H9 (cell line): ENCODE data around the gene MICALL2. TPM values are rescaled to one million over a fixed set of nuclear protein-coding genes. Genes with fewer than 3 reads are reported as not detected.

Experiments
- DNase-seq: peaks from one replicate; pipeline ENCODE4 v3.0.0-alpha.2; 2017
- H2AFZ ChIP-seq: one replicate; pipeline ENCODE4 v1.6.1; 2013; ENCODE audit warnings: mild to moderate bottlenecking, low read length, control low read depth, moderate library complexity
- H2AK5ac ChIP-seq: 2 replicates; pipeline ENCODE4 v1.6.1; 2013; ENCODE audit warnings: low read length, control low read depth, mixed read lengths; ENCODE audit not compliant: insufficient read length
- H2BK120ac ChIP-seq: one replicate; pipeline ENCODE4 v1.6.1; 2013; ENCODE audit warnings: low read depth, mild to moderate bottlenecking, low read length, control low read depth, inconsistent platforms; ENCODE audit not compliant: poor library complexity, severe bottlenecking
- H2BK12ac ChIP-seq: 2 replicates; pipeline ENCODE4 v1.6.1; 2013; ENCODE audit warnings: low read length, control low read depth, mixed read lengths, low read depth; ENCODE audit not compliant: insufficient read length
- H2BK15ac ChIP-seq: 2 replicates; pipeline ENCODE4 v1.6.1; 2013; ENCODE audit warnings: low read depth, low read length, control low read depth
- H2BK20ac ChIP-seq: one replicate; pipeline ENCODE4 v1.6.1; 2013; ENCODE audit warnings: low read depth, mild to moderate bottlenecking, low read length, control low read depth, inconsistent platforms; ENCODE audit not compliant: poor library complexity, severe bottlenecking
- H2BK5ac ChIP-seq: 2 replicates; pipeline ENCODE4 v1.6.1; 2013; ENCODE audit warnings: low read length, control low read depth, mixed read lengths; ENCODE audit not compliant: insufficient read length
- H3K14ac ChIP-seq: 2 replicates; pipeline ENCODE4 v1.6.1; 2013; ENCODE audit warnings: low read length, control low read depth; ENCODE audit not compliant: insufficient read depth
- H3K18ac ChIP-seq: 2 replicates; pipeline ENCODE4 v1.6.1; 2013; ENCODE audit warnings: low read depth, mild to moderate bottlenecking, mixed read lengths, low read length, control low read depth; ENCODE audit not compliant: insufficient read length
- H3K23ac ChIP-seq: 2 replicates; pipeline ENCODE4 v1.6.1; 2013; ENCODE audit warnings: low read length, control low read depth, mixed read lengths, low read depth; ENCODE audit not compliant: insufficient read length
- H3K23me2 ChIP-seq: 2 replicates; pipeline ENCODE4 v1.6.1; 2013; ENCODE audit warnings: low read depth, mild to moderate bottlenecking, mixed read lengths, low read length, control low read depth; ENCODE audit not compliant: insufficient read length, poor library complexity, severe bottlenecking
- H3K27ac ChIP-seq: 2 replicates; pipeline ENCODE4 v1.5.1; 2013; ENCODE audit warnings: low read length, control low read depth, mixed read lengths, low read depth; ENCODE audit not compliant: insufficient read length
- H3K27me3 ChIP-seq: 2 replicates; pipeline ENCODE4 v1.6.1; 2013; ENCODE audit warnings: low read length, control low read depth, inconsistent platforms; ENCODE audit not compliant: insufficient read depth
- H3K4ac ChIP-seq: 2 replicates; pipeline ENCODE4 v1.6.1; 2013; ENCODE audit warnings: low read depth, mild to moderate bottlenecking, control low read depth, inconsistent platforms, low read length, moderate library complexity
- H3K4me1 ChIP-seq: 2 replicates; pipeline ENCODE4 v1.6.1; 2013; ENCODE audit warnings: low read length, control low read depth, inconsistent platforms; ENCODE audit not compliant: insufficient read depth
- H3K4me2 ChIP-seq: 2 replicates; pipeline ENCODE4 v1.6.1; 2013; ENCODE audit warnings: low read length, control low read depth, mixed read lengths; ENCODE audit not compliant: insufficient read length, insufficient read depth
- H3K56ac ChIP-seq: 2 replicates; pipeline ENCODE4 v1.6.1; 2013; ENCODE audit warnings: low read depth, mild to moderate bottlenecking, mixed read lengths, low read length, control low read depth; ENCODE audit not compliant: insufficient read length
- H3K79me1 ChIP-seq: 2 replicates; pipeline ENCODE4 v1.6.1; 2013; ENCODE audit warnings: low read depth, mild to moderate bottlenecking, moderate library complexity, low read length, control low read depth, inconsistent platforms; ENCODE audit not compliant: insufficient read depth, poor library complexity, severe bottlenecking
- H3K79me2 ChIP-seq: 2 replicates; pipeline ENCODE4 v1.6.1; 2013; ENCODE audit warnings: low read length, control low read depth, inconsistent platforms; ENCODE audit not compliant: insufficient read depth
- H3K9ac ChIP-seq: 2 replicates; pipeline ENCODE4 v1.6.1; 2013; ENCODE audit warnings: low read length, control low read depth, mixed read lengths; ENCODE audit not compliant: insufficient read length; ENCODE audit errors: extremely low read depth
- H3K9me3 ChIP-seq: one replicate; pipeline ENCODE4 v1.6.1; 2013; ENCODE audit warnings: low read depth, low read length, inconsistent platforms; ENCODE audit not compliant: control insufficient read depth
- H3T11ph ChIP-seq: one replicate; pipeline ENCODE4 v1.6.1; 2013; ENCODE audit warnings: mild to moderate bottlenecking, low read length, control low read depth, inconsistent platforms
- H4K20me1 ChIP-seq: one replicate; pipeline ENCODE4 v1.6.1; 2013; ENCODE audit not compliant: control insufficient read depth, insufficient read length, insufficient read depth
- H4K5ac ChIP-seq: 2 replicates; pipeline ENCODE4 v1.6.1; 2013; ENCODE audit warnings: low read depth, mild to moderate bottlenecking, mixed read lengths, low read length, control low read depth; ENCODE audit not compliant: insufficient read length
- H4K8ac ChIP-seq: replicated peaks from 2 replicates; pipeline ENCODE4 v1.6.1; 2013; ENCODE audit warnings: low read length, control low read depth, mixed read lengths, low read depth; ENCODE audit not compliant: insufficient read length
- H4K91ac ChIP-seq: 2 replicates; pipeline ENCODE4 v1.6.1; 2013; ENCODE audit warnings: low read depth, mild to moderate bottlenecking, moderate library complexity, mixed read lengths, low read length, control low read depth; ENCODE audit not compliant: insufficient read length
- H3K27ac Mint-ChIP-seq, 3 experiments: 2 replicates in 2 of 3; 3 replicates in 1 of 3; pipeline ENCODE4 v1.8.0; 2020 to 2021; ENCODE audit warnings: mixed read lengths in 3 of 3, mild to moderate bottlenecking in 1 of 3, moderate library complexity in 1 of 3
- H3K27me3 Mint-ChIP-seq: 2 replicates; pipeline ENCODE4 v1.8.0; 2021; ENCODE audit warnings: low read depth, mild to moderate bottlenecking, moderate library complexity, mixed read lengths
- H3K36me3 Mint-ChIP-seq, 3 experiments: 2 replicates in 2 of 3; 3 replicates in 1 of 3; pipeline ENCODE4 v1.8.0; 2020 to 2021; ENCODE audit warnings: low read depth in 3 of 3, mixed read lengths in 3 of 3; ENCODE audit not compliant: insufficient read depth in 1 of 3
- H3K4me1 Mint-ChIP-seq, 2 experiments: 2 replicates each; pipeline ENCODE4 v1.8.0; 2020; ENCODE audit warnings: mixed read lengths in 2 of 2
- H3K4me3 Mint-ChIP-seq, 2 experiments: 2 replicates in 1 of 2; 3 replicates in 1 of 2; pipeline ENCODE4 v1.8.0; 2020 to 2021; ENCODE audit warnings: mild to moderate bottlenecking in 2 of 2, mixed read lengths in 2 of 2, moderate library complexity in 1 of 2
- H3K9me3 Mint-ChIP-seq, 2 experiments: 2 replicates in 1 of 2; 3 replicates in 1 of 2; pipeline ENCODE4 v1.8.0; 2020; ENCODE audit warnings: mild to moderate bottlenecking in 2 of 2, mixed read lengths in 2 of 2, moderate library complexity in 1 of 2
- WGBS: extraction: QIAGEN DNeasy Blood & Tissue Kit; methylation state at CpG from one replicate; pipeline ENCODE4 v1.1.7; 2013; ENCODE audit warnings: missing lambda C conversion rate, low lambda C conversion rate, mixed read lengths; ENCODE audit not compliant: insufficient read length; ENCODE audit errors: extremely low coverage; 5-methylcytosine and 5-hydroxymethylcytosine counted together
- total RNA-seq: library from RNA; stranded (reverse); gene quantifications from 2 replicates; pipeline ENCODE4 v1.2.1, GENCODE V29; 2021
- TF ChIP-seq, protein P1 (sequence below): fragments of 200-600 bp; sonication (generic); conservative IDR thresholded peaks from 3 replicates; pipeline ENCODE4 v1.8.0; 2021; ENCODE audit warnings: antibody characterized with exemption, mild to moderate bottlenecking

MICALL2 gene
- total RNA-seq, 1 experiment from 2014 or later, result 7.1 TPM

DNA sequence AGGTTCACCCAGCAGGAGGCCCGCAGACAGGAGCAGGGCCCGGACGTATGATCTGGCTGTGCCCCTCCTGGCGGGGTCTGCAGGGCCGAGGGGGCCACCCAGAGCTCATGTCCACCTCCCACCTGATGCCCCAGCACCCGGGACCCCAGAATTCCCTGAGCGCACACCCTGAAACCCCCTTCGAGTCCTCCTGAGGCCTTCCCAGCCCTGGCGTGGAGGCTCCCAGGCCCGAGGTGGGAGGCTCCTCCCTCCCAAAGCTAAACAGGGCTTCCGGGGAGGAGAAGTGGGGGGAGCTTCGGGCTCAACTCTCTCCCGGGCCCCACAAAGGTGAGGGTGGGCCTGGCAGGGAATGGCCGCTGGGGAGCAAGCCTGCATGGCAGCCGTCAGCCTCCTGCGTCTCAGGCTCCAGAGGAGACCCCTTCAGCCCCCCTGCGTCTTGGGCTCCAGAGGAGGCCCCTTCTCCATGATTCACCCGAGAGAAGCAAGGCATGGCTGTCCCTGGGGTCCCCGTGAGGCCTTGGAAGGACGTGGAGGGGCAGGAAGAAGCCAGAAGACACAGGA lies 30.2 kb downstream of the MICALL2 start:
- H3K4me1 ChIP-seq, result no peaks in the 10 kb centered on the region
- no peak overlapping the region for H2BK5ac ChIP-seq
- H2BK12ac ChIP-seq, result no peak overlapping the region
- peaks cover 16% of the 10 kb centered on the region for H3K27me3 Mint-ChIP-seq
- H3K4me2 ChIP-seq, result no peak overlapping the region
- no peak overlapping the region for H3K27ac Mint-ChIP-seq
- H3K79me2 ChIP-seq, result no peaks in the 10 kb centered on the region
- no peak overlapping the region for H3K9ac ChIP-seq
- H3K23ac ChIP-seq, result no peak overlapping the region
- no peak overlapping the region for H3K4ac ChIP-seq
- H3K56ac ChIP-seq, result no peak overlapping the region
- H2AK5ac ChIP-seq, result no peak overlapping the region
- H2BK15ac ChIP-seq, result no peak overlapping the region
- no peaks in the 10 kb centered on the region for H3K9me3 ChIP-seq
- H3K18ac ChIP-seq, result no peak overlapping the region
- no peak overlapping the region for H4K5ac ChIP-seq
- no peaks in the 10 kb centered on the region for H4K20me1 ChIP-seq
- H3K27me3 ChIP-seq, result no peaks in the 10 kb centered on the region
- no peak for DNase-seq
- no peak overlapping the region for H4K91ac ChIP-seq
- no peaks in the 10 kb centered on the region for H3K79me1 ChIP-seq
- peaks cover 2 to 18% of the 10 kb centered on the region in 2 experiments for H3K4me1 Mint-ChIP-seq
- H3K23me2 ChIP-seq, result no peaks in the 10 kb centered on the region
- TF ChIP-seq, protein P1, sequence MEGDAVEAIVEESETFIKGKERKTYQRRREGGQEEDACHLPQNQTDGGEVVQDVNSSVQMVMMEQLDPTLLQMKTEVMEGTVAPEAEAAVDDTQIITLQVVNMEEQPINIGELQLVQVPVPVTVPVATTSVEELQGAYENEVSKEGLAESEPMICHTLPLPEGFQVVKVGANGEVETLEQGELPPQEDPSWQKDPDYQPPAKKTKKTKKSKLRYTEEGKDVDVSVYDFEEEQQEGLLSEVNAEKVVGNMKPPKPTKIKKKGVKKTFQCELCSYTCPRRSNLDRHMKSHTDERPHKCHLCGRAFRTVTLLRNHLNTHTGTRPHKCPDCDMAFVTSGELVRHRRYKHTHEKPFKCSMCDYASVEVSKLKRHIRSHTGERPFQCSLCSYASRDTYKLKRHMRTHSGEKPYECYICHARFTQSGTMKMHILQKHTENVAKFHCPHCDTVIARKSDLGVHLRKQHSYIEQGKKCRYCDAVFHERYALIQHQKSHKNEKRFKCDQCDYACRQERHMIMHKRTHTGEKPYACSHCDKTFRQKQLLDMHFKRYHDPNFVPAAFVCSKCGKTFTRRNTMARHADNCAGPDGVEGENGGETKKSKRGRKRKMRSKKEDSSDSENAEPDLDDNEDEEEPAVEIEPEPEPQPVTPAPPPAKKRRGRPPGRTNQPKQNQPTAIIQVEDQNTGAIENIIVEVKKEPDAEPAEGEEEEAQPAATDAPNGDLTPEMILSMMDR, result no peak
- no CpG with 5 or more reads among the region's 20 CpGs for WGBS
- no peak overlapping the region for H3K14ac ChIP-seq
- H2AFZ ChIP-seq, result no peak overlapping the region
- H2BK120ac ChIP-seq, result no peak overlapping the region
- H4K8ac ChIP-seq, result no peak overlapping the region
- no peak overlapping the region for H3T11ph ChIP-seq
- H2BK20ac ChIP-seq, result no peak overlapping the region
- H3K4me3 Mint-ChIP-seq, result no peak overlapping the region
- no peak overlapping the region for H3K27ac ChIP-seq
- peaks cover 0 to 3% of the 10 kb centered on the region in 2 experiments; a peak in 2 of 5 replicates for H3K9me3 Mint-ChIP-seq
- no peaks in the 10 kb centered on the region for H3K36me3 Mint-ChIP-seq
